ENCODE data around the gene KRTAP4-9. TPM values are rescaled to one million over a fixed set of nuclear protein-coding genes. Genes with fewer than 3 reads are reported as not detected.
"Not testable (repeated sequence)": the region's sequence is repeated elsewhere in the genome, so short reads cannot be mapped to it uniquely, and the experiment has no call there.

Gene KRTAP4-9
- total and polyA plus RNA-seq, 8 donors, result not detected

DNA sequence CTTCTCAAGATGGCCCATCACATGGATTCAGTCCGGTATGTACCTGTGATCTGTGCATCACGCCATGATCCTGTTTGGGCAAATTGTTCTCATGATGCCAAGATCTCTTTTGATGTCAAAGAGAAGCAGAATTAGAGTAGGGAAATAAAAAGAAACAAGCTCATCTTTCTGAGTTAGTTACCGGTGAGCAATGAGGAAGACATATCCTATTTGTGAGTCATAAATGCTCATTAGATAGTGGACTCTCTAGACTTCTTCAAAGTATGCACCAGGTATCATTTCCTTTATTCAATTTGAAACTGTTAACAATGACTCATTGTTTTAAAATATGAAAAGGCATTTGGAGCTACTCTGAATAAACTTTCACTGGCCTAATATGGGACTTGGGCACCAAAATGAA is 26.8 kb downstream of the KRTAP4-9 start:
- H3K4me1 ChIP-seq, result no peaks in the 10 kb centered on the region
- ATAC-seq (no peak), FAIRE-seq (no peak), DNase-seq (no peak)
- intact Hi-C loops (cut with DNase I), result no loop called here
- 72 to 87% methylated on average over 3 of the region's 3 CpGs for WGBS, 2 donors
- peaks cover 0 to 3% (median 0%) of the 10 kb centered on the region in 4 donors for H3K27me3 ChIP-seq
- H3K27ac ChIP-seq, result no peak overlapping the region
- H3K36me3 ChIP-seq, result no peaks in the 10 kb centered on the region
- TF ChIP-seq, protein P1, sequence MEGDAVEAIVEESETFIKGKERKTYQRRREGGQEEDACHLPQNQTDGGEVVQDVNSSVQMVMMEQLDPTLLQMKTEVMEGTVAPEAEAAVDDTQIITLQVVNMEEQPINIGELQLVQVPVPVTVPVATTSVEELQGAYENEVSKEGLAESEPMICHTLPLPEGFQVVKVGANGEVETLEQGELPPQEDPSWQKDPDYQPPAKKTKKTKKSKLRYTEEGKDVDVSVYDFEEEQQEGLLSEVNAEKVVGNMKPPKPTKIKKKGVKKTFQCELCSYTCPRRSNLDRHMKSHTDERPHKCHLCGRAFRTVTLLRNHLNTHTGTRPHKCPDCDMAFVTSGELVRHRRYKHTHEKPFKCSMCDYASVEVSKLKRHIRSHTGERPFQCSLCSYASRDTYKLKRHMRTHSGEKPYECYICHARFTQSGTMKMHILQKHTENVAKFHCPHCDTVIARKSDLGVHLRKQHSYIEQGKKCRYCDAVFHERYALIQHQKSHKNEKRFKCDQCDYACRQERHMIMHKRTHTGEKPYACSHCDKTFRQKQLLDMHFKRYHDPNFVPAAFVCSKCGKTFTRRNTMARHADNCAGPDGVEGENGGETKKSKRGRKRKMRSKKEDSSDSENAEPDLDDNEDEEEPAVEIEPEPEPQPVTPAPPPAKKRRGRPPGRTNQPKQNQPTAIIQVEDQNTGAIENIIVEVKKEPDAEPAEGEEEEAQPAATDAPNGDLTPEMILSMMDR (IDR thresholded peaks at IDR 0.05), result no peak
- H3K9me3 ChIP-seq, result no peaks in the 10 kb centered on the region
- H3K4me3 ChIP-seq, result no peak overlapping the region

DNA sequence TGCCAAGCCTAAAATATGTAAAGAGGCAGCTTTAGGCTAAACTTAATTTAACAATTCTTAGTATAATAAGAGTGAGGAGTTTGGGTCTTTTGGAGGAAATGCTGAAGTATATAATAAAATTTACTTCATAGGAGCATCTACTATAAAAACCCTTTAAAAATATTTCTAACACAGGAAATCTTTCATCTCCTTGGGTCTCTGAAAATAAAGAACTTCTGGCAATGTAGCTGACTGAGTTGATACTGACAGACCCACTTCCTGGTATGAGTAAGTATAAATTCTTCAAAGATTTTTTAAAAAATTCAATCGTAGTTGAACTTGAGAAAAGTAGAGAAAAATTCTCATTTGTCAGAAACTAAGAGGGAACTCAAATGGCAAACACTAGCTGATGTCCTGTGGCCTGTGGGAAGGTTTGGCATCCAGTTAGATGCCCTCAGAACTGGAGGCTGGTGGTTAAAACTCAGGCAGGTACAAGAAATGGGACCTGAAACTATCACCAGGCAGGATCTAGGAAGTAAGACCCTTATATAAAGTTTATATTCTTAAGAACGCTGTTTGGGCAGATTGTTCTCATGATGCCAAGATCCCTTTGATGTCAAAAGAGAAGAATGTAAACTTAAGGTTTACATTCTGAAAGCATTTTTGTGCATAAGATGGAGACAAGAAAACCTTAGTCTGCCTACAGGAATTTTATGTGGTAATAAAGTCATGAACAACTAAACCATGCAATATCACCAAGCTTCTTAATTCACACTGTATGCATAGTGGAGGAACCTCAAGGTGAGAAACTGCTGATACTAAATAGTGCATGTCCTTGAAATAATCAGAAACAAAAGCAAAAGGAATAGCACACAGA is 28.9 kb downstream of the KRTAP4-9 start:
- intact Hi-C loops (cut with DNase I), result no loop called here
- Histone ChIP-seq H3K27me3 (peaks cover 0 to 3% (median 0%) of the 10 kb centered on the region in 4 donors), H3K4me1 (no peaks in the 10 kb centered on the region), H3K36me3 (no peaks in the 10 kb centered on the region), H3K4me3 (no peak overlapping the region), H3K9me3 (no peaks in the 10 kb centered on the region), H3K27ac (no peak overlapping the region)
- 51 to 56% methylated on average over 2 of the region's 2 CpGs for WGBS, 2 donors
- TF ChIP-seq, protein P1 (IDR thresholded peaks at IDR 0.05), result no peak
- no peak for ATAC-seq
- no peak for FAIRE-seq
- no peak for DNase-seq

DNA sequence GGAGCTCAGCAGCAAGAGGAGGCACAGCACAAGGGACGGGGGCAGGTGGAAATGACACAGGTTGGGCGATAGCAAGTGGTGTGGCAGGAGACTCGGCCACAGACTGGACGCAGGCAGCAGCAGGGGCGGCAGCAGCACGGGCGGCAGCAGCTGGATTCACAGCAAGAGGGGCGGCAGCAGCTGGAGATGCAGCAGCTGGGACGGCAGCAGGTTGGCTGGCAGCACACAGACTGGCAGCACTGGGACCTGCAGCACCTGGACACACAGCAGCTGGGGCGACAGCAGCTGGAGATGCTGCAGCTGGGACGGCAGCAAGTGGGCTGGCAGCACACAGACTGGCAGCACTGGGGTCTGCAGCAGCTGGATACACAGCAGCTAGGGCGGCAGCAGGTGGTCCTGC is 34.7 kb downstream of the KRTAP4-9 start:
- peak in 1 of 6 donors; percentile 64 for DNase-seq
- 69 to 73% methylated on average over 12 of the region's 12 CpGs for WGBS, 2 donors
- H3K4me3 ChIP-seq; FAIRE-seq; intact Hi-C loops (cut with DNase I); H3K9me3 ChIP-seq; H3K4me1 ChIP-seq; H3K27ac ChIP-seq; ATAC-seq; H3K36me3 ChIP-seq; H3K27me3 ChIP-seq: not testable (repeated sequence)

DNA sequence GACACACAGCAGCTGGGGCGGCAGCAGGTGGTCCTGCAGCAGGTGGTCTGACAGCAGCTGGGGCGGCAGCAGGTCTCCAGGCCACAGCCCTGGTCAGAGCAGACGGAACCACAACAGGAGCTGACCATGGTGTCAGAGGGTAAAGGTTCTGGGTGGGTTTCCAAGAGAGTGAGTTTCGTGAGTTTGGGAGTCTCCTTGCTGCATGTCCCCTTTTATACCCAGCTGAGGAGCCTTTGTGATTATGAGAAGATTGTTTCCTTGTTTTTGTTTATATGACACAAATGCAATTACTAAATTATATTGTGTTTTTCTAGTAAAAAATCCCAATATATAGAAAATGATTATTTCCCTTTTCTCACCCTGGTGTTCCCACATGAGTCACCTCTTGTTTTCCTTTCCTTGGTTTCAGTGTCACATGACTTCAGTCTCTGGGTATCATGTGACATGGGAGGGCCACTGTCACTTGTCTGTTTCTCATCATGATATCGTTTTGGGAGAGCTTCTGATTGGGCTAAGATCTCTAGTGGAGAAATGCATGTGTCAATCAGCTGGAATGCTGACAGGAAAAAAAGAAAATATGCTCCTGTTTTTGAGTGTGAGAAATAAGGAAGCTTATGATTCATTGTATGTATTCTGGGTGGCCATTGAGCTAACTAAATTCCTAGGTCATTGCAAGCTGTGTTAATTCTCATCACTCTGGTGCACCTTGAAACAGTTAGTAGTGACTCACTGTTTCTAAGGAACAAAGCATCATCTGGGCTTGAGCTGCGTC is 35.4 kb downstream of the KRTAP4-9 start, which contains the start of gene KRTAP4-6:
Gene KRTAP4-6, minus strand, starts transcription at position 185 of the 772 bp plus-strand sequence. Its CDS starts 57 bp downstream, at position 128.
- H3K27me3 ChIP-seq, result no peaks in the 10 kb centered on the region
- H3K9me3 ChIP-seq, result no peaks in the 10 kb centered on the region
- no peak for FAIRE-seq
- H3K27ac ChIP-seq, result no peak within 1 kb of the TSS
- no peak for DNase-seq
- H3K4me3 ChIP-seq, result no peak within 1 kb of the TSS
- 64 to 79% methylated on average over 6 of the region's 6 CpGs for WGBS, 2 donors
- no peaks in the 10 kb centered on the region for H3K36me3 ChIP-seq
- intact Hi-C loops (cut with DNase I), result no loop called here
- no peaks in the 10 kb centered on the region for H3K4me1 ChIP-seq
- ATAC-seq, result no peak
- TF ChIP-seq, protein P1 (IDR thresholded peaks at IDR 0.05), result no peak

DNA sequence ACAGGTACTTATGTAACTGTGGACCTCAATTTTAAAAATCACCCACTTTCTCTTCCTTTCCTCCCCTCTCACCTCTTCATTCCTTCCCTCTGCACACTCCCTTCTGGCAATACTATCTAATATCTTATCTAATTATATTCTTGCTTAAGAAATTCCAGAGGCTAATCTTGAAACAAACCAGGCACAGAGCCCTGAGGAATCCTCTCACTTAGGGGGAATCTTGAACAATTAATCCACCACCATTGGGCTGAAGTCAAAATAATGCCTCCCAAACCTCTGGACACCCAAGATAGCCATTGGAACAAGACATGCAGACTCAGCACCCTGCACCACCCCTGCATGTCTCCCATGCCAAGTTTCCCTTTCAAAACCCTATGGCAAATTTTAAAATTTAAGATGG is 36.2 kb downstream of the KRTAP4-9 start:
- Histone ChIP-seq H3K27ac (no peak overlapping the region), H3K4me3 (no peak overlapping the region), H3K36me3 (no peaks in the 10 kb centered on the region), H3K9me3 (no peaks in the 10 kb centered on the region), H3K4me1 (no peaks in the 10 kb centered on the region), H3K27me3 (no peaks in the 10 kb centered on the region)
- no peak for FAIRE-seq
- no peak for DNase-seq
- intact Hi-C loops (cut with DNase I), result no loop called here
- no peak for ATAC-seq
- TF ChIP-seq, protein P1 (IDR thresholded peaks at IDR 0.05), result no peak
